ENCODE data around the gene RAC3. TPM values are rescaled to one million over a fixed set of nuclear protein-coding genes. Genes with fewer than 3 reads are reported as not detected.

The RAC3 gene
- total and polyA plus RNA-seq, 2 of the 8 experiments (the other 6 are each of a cell fraction or from before 2014, with no cell fraction given) = 177 to 299 TPM

GRCh38 chr17:82073446-82073845, 42.0 kb downstream of the RAC3 start:
- no peak overlapping the region for H2BK12ac ChIP-seq (ENCODE audit: low read depth, low read length)
- H4K8ac ChIP-seq (ENCODE audit: extremely low read depth, insufficient read depth, low read length) = no peak overlapping the region
- no peak overlapping the region for H2AK5ac ChIP-seq (ENCODE audit: low read depth, low read length)
- no peak overlapping the region for H2BK20ac ChIP-seq (ENCODE audit: low read length)
- H3K9ac ChIP-seq (replicated peaks in 1 of 4; ENCODE audit: extremely low read depth in 1 of 4, low read depth in 3 of 4, low read length in 3 of 4) = no peak overlapping the region
- H3K27me3 ChIP-seq (replicated peaks in 1 of 4; ENCODE audit: control insufficient read depth in 3 of 4, extremely low read depth in 1 of 4, insufficient read depth in 3 of 4, low read length in 3 of 4) = no peaks in the 10 kb centered on the region; a peak in 1 of 7 replicates
- no peak overlapping the region for H3K18ac ChIP-seq (ENCODE audit: extremely low read depth, low read length)
- no peaks in the 10 kb centered on the region for H3K79me2 ChIP-seq (ENCODE audit: control insufficient read depth in 1 of 2, insufficient read depth in 2 of 2, low read length in 2 of 2)
- TF ChIP-seq EGR1 (IDR thresholded peaks at IDR 0.05; ENCODE audit: borderline replicate concordance, low read depth, low read length) (no peak), SIRT6 (IDR thresholded peaks at IDR 0.05; ENCODE audit: low read length) (no peak), MAFK (IDR thresholded peaks at IDR 0.05; ENCODE audit: low read depth, low read length) (no peak), JUN (IDR thresholded peaks at IDR 0.05; ENCODE audit: low read depth, low read length) (no peak), BACH1 (IDR thresholded peaks at IDR 0.05; ENCODE audit: low read length) (no peak), KDM1A (IDR thresholded peaks at IDR 0.05; ENCODE audit: borderline replicate concordance, low read length) (no peak)
- TF ChIP-seq, protein P1, sequence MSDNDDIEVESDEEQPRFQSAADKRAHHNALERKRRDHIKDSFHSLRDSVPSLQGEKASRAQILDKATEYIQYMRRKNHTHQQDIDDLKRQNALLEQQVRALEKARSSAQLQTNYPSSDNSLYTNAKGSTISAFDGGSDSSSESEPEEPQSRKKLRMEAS (IDR thresholded peaks at IDR 0.05) = no peak
- no peaks in the 10 kb centered on the region for H3K4me1 ChIP-seq (replicated peaks in 1 of 4; ENCODE audit: control insufficient read depth in 3 of 4, insufficient read depth in 4 of 4, low read length in 3 of 4)
- no peak overlapping the region for H2AFZ ChIP-seq (ENCODE audit: low read length)
- H3K9me3 ChIP-seq (ENCODE audit: insufficient read depth in 2 of 2, low read depth in 1 of 2, low read length in 1 of 2) = no peaks in the 10 kb centered on the region
- no peak for FAIRE-seq
- H3K79me1 ChIP-seq (ENCODE audit: low read depth, low read length) = no peaks in the 10 kb centered on the region
- 85% methylated on average over 9 of the region's 9 CpGs; no CpG with 5 or more reads in 1 of the 2 experiments for WGBS, 2 experiments (ENCODE audit: extremely low coverage in 1 of 2, insufficient coverage in 1 of 2, insufficient read length in 1 of 2, insufficient replicate concordance in 2 of 2, low coverage in 1 of 2, low lambda C conversion rate in 2 of 2, missing lambda C conversion rate in 1 of 2)
- no peak overlapping the region for H3K56ac ChIP-seq (replicated peaks; ENCODE audit: insufficient read length, low read depth, low read length)
- no peak overlapping the region for H4K5ac ChIP-seq (ENCODE audit: insufficient read length, low read depth, low read length)
- no peak overlapping the region for H3K4ac ChIP-seq (replicated peaks; ENCODE audit: insufficient read length, low read depth, low read length)
- no peak overlapping the region for H2BK5ac ChIP-seq (ENCODE audit: low read depth, low read length)
- no peak overlapping the region for H3K23ac ChIP-seq (ENCODE audit: insufficient read length)
- no peak overlapping the region for H3K14ac ChIP-seq (ENCODE audit: insufficient read length)
- H3K4me3 ChIP-seq (ENCODE audit: extremely low read depth in 1 of 4, insufficient read depth in 2 of 4, low read depth in 3 of 4, low read length in 4 of 4) = no peak overlapping the region
- H3K36me3 ChIP-seq (ENCODE audit: control insufficient read depth in 2 of 4, insufficient read depth in 4 of 4, low read length in 3 of 4) = peaks cover 0 to 9% (median 1%) of the 10 kb centered on the region in 4 experiments; a peak in 2 of 8 replicates
- H3K4me2 ChIP-seq (ENCODE audit: insufficient read depth in 1 of 2, low read depth in 2 of 2, low read length in 2 of 2) = no peak overlapping the region
- DNase-seq (ENCODE audit: low read depth in 1 of 2, low spot score in 2 of 2) = no peak
- ChIA-PET CTCF (ENCODE audit: partially characterized antibody) (interaction anchor here (0.7 to 1.0 kb wide), 3 partner anchors 10 to 40 kb away, joined by 3 to 4 read pairs (median 3); no protein-coding TSS in a partner anchor), POLR2A (ENCODE audit: partially characterized antibody) (interaction anchor here (6.5 to 16.2 kb wide), 3 partner anchors 7 to 18 kb away, joined by 48 to 161 read pairs (median 105); partner anchors contain the start of genes DUS1L, GPS1 and RFNG)
- H3K23me2 ChIP-seq (ENCODE audit: low read depth, low read length) = no peaks in the 10 kb centered on the region
- no peak overlapping the region for H3K27ac ChIP-seq (ENCODE audit: low read depth, low read length)
- peaks cover 2 to 3% of the 10 kb centered on the region in 2 experiments for H4K20me1 ChIP-seq (replicated peaks in 1 of 2; ENCODE audit: control insufficient read depth in 1 of 2, insufficient read depth in 2 of 2, low read length in 2 of 2)
- H2BK120ac ChIP-seq (replicated peaks; ENCODE audit: low read depth, low read length) = no peak overlapping the region
- H2BK15ac ChIP-seq (ENCODE audit: low read length) = no peak overlapping the region
- H4K91ac ChIP-seq (replicated peaks; ENCODE audit: insufficient read length, low read length) = no peak overlapping the region

Measured in H1 (cell line).